Fibroblast of villous mesenchyme (primary cell): Measurements from ENCODE around the gene INPP4B. TPM values are rescaled to one million over a fixed set of nuclear protein-coding genes. Genes with fewer than 3 reads are reported as not detected.
A peak's percentile ranks its signal among the peaks of the same experiment; 100 is the strongest.

Experiments
- DNase-seq: peaks from one replicate; pipeline ENCODE4 v3.0.0-alpha.2; 2010; ENCODE audit warnings: low read depth
- H3K4me3 ChIP-seq: 2 replicates; pipeline ENCODE4 v1.5.1; 2011; ENCODE audit warnings: low read depth, mild to moderate bottlenecking, low read length
- CTCF ChIP-seq: IDR thresholded peaks from 2 replicates; pipeline ENCODE4 v1.5.1; 2012; ENCODE audit warnings: low read depth, mild to moderate bottlenecking, low read length; ENCODE audit not compliant: insufficient read depth
- total RNA-seq: library from RNA; depleted of rRNA; stranded (reverse); fragments of >200 nt; gene quantifications from 2 replicates; pipeline ENCODE4 v1.2.3, GENCODE V29; 2012

Gene INPP4B
- total RNA-seq, 1 donor: 64.3 TPM

- no peak for TF ChIP-seq CTCF
- no peak overlapping the region for H3K4me3 ChIP-seq
- DNase-seq: no peak
Measured at GRCh38 chr4:142549726-142550463, 296.2 kb downstream of the INPP4B start.

GRCh38 chr4:142549248-142549647 lies 296.9 kb downstream of the INPP4B start:
- no peak for TF ChIP-seq CTCF
- no peak for DNase-seq

GRCh38 chr4:142548491-142548890 lies 297.6 kb downstream of the INPP4B start:
- TF ChIP-seq CTCF: no peak
- no peak overlapping the region for H3K4me3 ChIP-seq
- no peak for DNase-seq

More at GRCh38 chr4:142549248-142549647, 296.9 kb downstream of the INPP4B start:
- H3K4me3 ChIP-seq: no peak overlapping the region

GRCh38 chr4:142547974-142548373 lies 298.1 kb downstream of the INPP4B start:
- no peak overlapping the region for H3K4me3 ChIP-seq
- peak; percentile 47 for DNase-seq
- no peak for TF ChIP-seq CTCF

GRCh38 chr4:142544594-142544993 lies 301.5 kb downstream of the INPP4B start:
- peak; percentile 39 for DNase-seq
- no peak for TF ChIP-seq CTCF
- no peak overlapping the region for H3K4me3 ChIP-seq

- H3K4me3 ChIP-seq: no peak overlapping the region
- TF ChIP-seq CTCF: no peak
- no peak for DNase-seq
Measured at GRCh38 chr4:142544039-142544438, 302.1 kb downstream of the INPP4B start.

GRCh38 chr4:142540483-142540804 lies 305.7 kb downstream of the INPP4B start:
- H3K4me3 ChIP-seq: no peak overlapping the region
- DNase-seq: no peak
- TF ChIP-seq CTCF: no peak
